PFSK-1 (cell line): Measurements from ENCODE around the gene GDPD4.

Experiments
- FOXP2 ChIP-seq: optimal IDR thresholded peaks from 2 replicates; pipeline ENCODE3; 2011; ENCODE audit warnings: borderline replicate concordance, control low read depth, inconsistent platforms; ENCODE audit not compliant: insufficient read depth; ENCODE audit errors: extremely low read length, extremely low read depth
- POLR2AphosphoS5 ChIP-seq: IDR thresholded peaks from 2 replicates; pipeline ENCODE4 v1.6.1; 2012; ENCODE audit warnings: low read depth, mild to moderate bottlenecking, control low read depth, low read length, moderate library complexity
- REST ChIP-seq, 2 experiments: IDR thresholded peaks; 2 replicates each; pipeline versions ENCODE4 v1.6.1 to v1.8.0; 2011 to 2012; ENCODE audit warnings: low read depth in 2 of 2, low read length in 2 of 2, control low read depth in 1 of 2, inconsistent platforms in 1 of 2, mild to moderate bottlenecking in 1 of 2, moderate library complexity in 1 of 2; ENCODE audit not compliant: insufficient read depth in 1 of 2
- SIN3A ChIP-seq: IDR thresholded peaks from 2 replicates; pipeline ENCODE4 v1.6.1; 2012; ENCODE audit warnings: mild to moderate bottlenecking, low read length, moderate library complexity, borderline replicate concordance; ENCODE audit not compliant: insufficient read depth
- TAF1 ChIP-seq: IDR thresholded peaks from 2 replicates; pipeline ENCODE4 v1.6.1; 2012; ENCODE audit warnings: low read length, control low read depth, borderline replicate concordance; ENCODE audit not compliant: insufficient read depth

GRCh38 chr11:77318600-77318999 lies 17.1 kb upstream of the GDPD4 start:
- TF ChIP-seq TAF1 (no peak), SIN3A (no peak), REST (IDR thresholded peaks at IDR 0.05; ENCODE audit: insufficient read depth in 1 of 2, low read depth in 2 of 2, low read length in 2 of 2) (no peak), POLR2AphosphoS5 (no peak), FOXP2 (no peak)
